Activated CD8-positive, alpha-beta T cell treated with anti-CD3 and anti-CD28 coated beads for 36 hours (primary cell): ENCODE data around the gene ITCH. TPM values are rescaled to one million over a fixed set of nuclear protein-coding genes. Genes with fewer than 3 reads are reported as not detected.

Experiments
- ATAC-seq: fragments of 200-7000 bp; cut with Tn5 transposase; one replicate; pipeline ENCODE4 v1.10.0; 2021; ENCODE audit warnings: mild to moderate bottlenecking, moderate library complexity
- CTCF ChIA-PET: fragments of 350-600 bp; sonication (Branson Sonifier 250); formaldehyde crosslinking; loops from one replicate; lab custom pipeline; 2021; ENCODE audit warnings: antibody characterized with exemption; lab: Charles Lee
- POLR2A ChIA-PET: fragments of 350-600 bp; sonication (Branson Sonifier 250); formaldehyde crosslinking; loops from one replicate; lab custom pipeline; 2021; ENCODE audit warnings: antibody characterized with exemption; lab: Charles Lee
- DNase-seq: peaks from one replicate; pipeline ENCODE4 v3.0.0-alpha.2; 2020
- H3K27ac Mint-ChIP-seq: one replicate; pipeline ENCODE4 v1.8.0; 2021; ENCODE audit warnings: mild to moderate bottlenecking, mixed read lengths
- H3K27me3 Mint-ChIP-seq: one replicate; pipeline ENCODE4 v1.8.0; 2021; ENCODE audit warnings: mixed read lengths
- H3K36me3 Mint-ChIP-seq: one replicate; pipeline ENCODE4 v1.8.0; 2021; ENCODE audit warnings: low read depth, mixed read lengths
- H3K4me1 Mint-ChIP-seq: one replicate; pipeline ENCODE4 v1.8.0; 2021; ENCODE audit warnings: low read depth, mixed read lengths
- H3K4me3 Mint-ChIP-seq: one replicate; pipeline ENCODE4 v1.8.0; 2021; ENCODE audit warnings: mild to moderate bottlenecking, moderate library complexity, mixed read lengths
- H3K9me3 Mint-ChIP-seq: one replicate; pipeline ENCODE4 v1.8.0; 2021; ENCODE audit warnings: mixed read lengths
- CTCF ChIP-seq: fragments of 200-600 bp; IDR thresholded peaks from one replicate; pipeline ENCODE4 v1.8.0; 2022; ENCODE audit warnings: antibody characterized with exemption, mild to moderate bottlenecking
- intact Hi-C: fragments of 100-400 bp; cut with micrococcal nuclease; formaldehyde crosslinking; loops from one replicate; pipeline ENCODE4 v1.10.0; 2022
- total RNA-seq, 2 experiments: library from RNA; stranded (reverse); gene quantifications; one replicate each; pipeline ENCODE4 v1.2.3, GENCODE V29; 2021

The ITCH gene
- total RNA-seq, 2 experiments from 2014 or later: 46.0 to 51.8 TPM

- no peak overlapping the region for H3K27ac Mint-ChIP-seq
- H3K36me3 Mint-ChIP-seq: peaks cover 11% of the 10 kb centered on the region
- H3K27me3 Mint-ChIP-seq: no peaks in the 10 kb centered on the region
- H3K9me3 Mint-ChIP-seq: no peaks in the 10 kb centered on the region
- peak; percentile 55 for TF ChIP-seq CTCF
- POLR2A ChIA-PET: interaction anchor here (1.0 kb wide), 2 partner anchors 210 to 220 kb away, joined by 4 read pairs; partner anchors contain the start of gene AHCY
- CTCF ChIA-PET: interaction anchor here (0.6 to 7.5 kb wide), 22 partner anchors 8 to 246 kb away, joined by 3 to 100 read pairs (median 4); partner anchors contain the start of genes AHCY and ITCH
- intact Hi-C loops: no loop called here
- H3K4me1 Mint-ChIP-seq: peaks cover 40% of the 10 kb centered on the region
- H3K4me3 Mint-ChIP-seq: no peak overlapping the region
- DNase-seq (peak; percentile 72), ATAC-seq (peak; percentile 71)
Observed at GRCh38 chr20:34522969-34523871, 160.1 kb downstream of the ITCH start.

GRCh38 chr20:34524426-34524825, 161.4 kb downstream of the ITCH start:
- no peak for TF ChIP-seq CTCF
- DNase-seq: no peak
- intact Hi-C loops: no loop called here
- H3K9me3 Mint-ChIP-seq: no peaks in the 10 kb centered on the region
- ATAC-seq: no peak
- no peak overlapping the region for H3K27ac Mint-ChIP-seq
- peaks cover 32% of the 10 kb centered on the region for H3K4me1 Mint-ChIP-seq
- CTCF ChIA-PET: interaction anchor here (0.6 to 7.5 kb wide), 7 partner anchors 12 to 227 kb away, joined by 3 to 100 read pairs (median 4); no protein-coding TSS in a partner anchor
- peaks cover 16% of the 10 kb centered on the region for H3K36me3 Mint-ChIP-seq
- no peak overlapping the region for H3K4me3 Mint-ChIP-seq
- H3K27me3 Mint-ChIP-seq: no peaks in the 10 kb centered on the region
- POLR2A ChIA-PET: interaction anchor here (0.6 kb wide), 1 partner anchor 380 kb away, joined by 3 read pairs; no protein-coding TSS in a partner anchor

GRCh38 chr20:34525342-34525708, 162.3 kb downstream of the ITCH start:
- TF ChIP-seq CTCF: no peak
- H3K27me3 Mint-ChIP-seq: no peaks in the 10 kb centered on the region
- H3K4me1 Mint-ChIP-seq: peaks cover 25% of the 10 kb centered on the region
- DNase-seq (no peak), ATAC-seq (no peak)
- H3K27ac Mint-ChIP-seq: no peak overlapping the region
- H3K36me3 Mint-ChIP-seq: peaks cover 16% of the 10 kb centered on the region
- POLR2A ChIA-PET: interaction anchor here (2.8 kb wide), 1 partner anchor 8 kb away, joined by 14 read pairs; the partner anchor contains the start of gene DYNLRB1
- no peak overlapping the region for H3K4me3 Mint-ChIP-seq
- no peaks in the 10 kb centered on the region for H3K9me3 Mint-ChIP-seq
- intact Hi-C loops: no loop called here
- CTCF ChIA-PET: interaction anchor here (0.6 to 7.5 kb wide), 2 partner anchors 159 to 211 kb away, joined by 3 to 100 read pairs; no protein-coding TSS in a partner anchor

GRCh38 chr20:34525709-34526416, 162.8 kb downstream of the ITCH start:
- ChIA-PET POLR2A (interaction anchor here (2.8 kb wide), 1 partner anchor 9 kb away, joined by 14 read pairs; the partner anchor contains the start of gene DYNLRB1), CTCF (interaction anchor here (1.6 to 7.5 kb wide), 3 partner anchors 12 to 211 kb away, joined by 6 to 100 read pairs (median 6); no protein-coding TSS in a partner anchor)
- intact Hi-C loops: no loop called here
- peaks cover 16% of the 10 kb centered on the region for H3K36me3 Mint-ChIP-seq
- H3K27ac Mint-ChIP-seq: no peak overlapping the region
- DNase-seq: no peak
- no peak for TF ChIP-seq CTCF
- H3K4me3 Mint-ChIP-seq: no peak overlapping the region
- H3K27me3 Mint-ChIP-seq: no peaks in the 10 kb centered on the region
- ATAC-seq: no peak
- peaks cover 24% of the 10 kb centered on the region for H3K4me1 Mint-ChIP-seq
- no peaks in the 10 kb centered on the region for H3K9me3 Mint-ChIP-seq
